Stimulated activated CD4-positive, alpha-beta T cell treated with anti-CD3 and anti-CD28 coated beads, Interleukin-15, amount 100 ng/mL, for 48 hours (primary cell): ENCODE measurements around the gene BORA.
"Not testable (repeated sequence)": the region's sequence is repeated elsewhere in the genome, so short reads cannot be mapped to it uniquely, and the experiment has no call there.

Experiments used
- DNase-seq, 2 donors: peaks; one replicate each; pipeline ENCODE4 v3.0.0-alpha.2; 2020; ENCODE audit warnings: low read depth in 2 of 2

Gene BORA

GRCh38 chr13:72727417-72728289 lies at the start of gene BORA, which contains the start of gene MZT1:
Gene BORA, plus strand, starts transcription at chr13:72727923. Its CDS starts 1,018 bp downstream, at chr13:72728941.
Gene MZT1, minus strand, starts transcription at chr13:72727629. Its CDS starts 27 bp downstream, at chr13:72727602.
- peak; percentile 92 for DNase-seq

GRCh38 chr13:72678312-72678711 lies 49.4 kb upstream of the BORA start:
- DNase-seq = no peak

GRCh38 chr13:72680353-72680752 lies 47.4 kb upstream of the BORA start:
- no peak for DNase-seq

- no peak for DNase-seq
These were observed 41.0 kb upstream of the BORA start for GRCh38 chr13:72686766-72687165.

GRCh38 chr13:72689181-72689696 lies 38.5 kb upstream of the BORA start:
- no peak for DNase-seq

GRCh38 chr13:72692884-72693514 lies 34.7 kb upstream of the BORA start:
- DNase-seq = no peak

- no peak for DNase-seq
These were observed 33.9 kb upstream of the BORA start for GRCh38 chr13:72693832-72694231.

- DNase-seq = no peak
These were observed 33.4 kb upstream of the BORA start for GRCh38 chr13:72694314-72694713.

- no peak for DNase-seq
These were observed 31.1 kb upstream of the BORA start for GRCh38 chr13:72696579-72696978.

- no peak for DNase-seq
These were observed 29.6 kb upstream of the BORA start for GRCh38 chr13:72698164-72698563.

- no peak for DNase-seq
These were observed 27.2 kb upstream of the BORA start for GRCh38 chr13:72700509-72700908.

- no peak for DNase-seq
These were observed 10.9 kb upstream of the BORA start for GRCh38 chr13:72716776-72717175.

GRCh38 chr13:72726185-72726584 lies 1.5 kb upstream of the BORA start:
- not testable (repeated sequence) for DNase-seq

- DNase-seq = peak; percentile 12 to 21
These were observed 852 bp upstream of the BORA start for GRCh38 chr13:72726726-72727416.

GRCh38 chr13:72728290-72728605 lies 525 bp downstream of the BORA start:
- no peak for DNase-seq

- no peak for DNase-seq
These were observed 9.3 kb downstream of the BORA start for GRCh38 chr13:72737033-72737432.

- no peak for DNase-seq
These were observed 12.3 kb downstream of the BORA start for GRCh38 chr13:72740015-72740414.

- no peak for DNase-seq
These were observed 17.5 kb downstream of the BORA start for GRCh38 chr13:72745260-72745659.

GRCh38 chr13:72751220-72751619 lies 23.5 kb downstream of the BORA start:
- no peak for DNase-seq

GRCh38 chr13:72754111-72754510 lies 26.4 kb downstream of the BORA start:
- no peak for DNase-seq

- DNase-seq = no peak
These were observed 30.2 kb downstream of the BORA start for GRCh38 chr13:72757792-72758535.

GRCh38 chr13:72760189-72760588 lies 32.5 kb downstream of the BORA start:
- no peak for DNase-seq
